ENCODE data around the gene CP.
"Not testable (repeated sequence)": the region's sequence is repeated elsewhere in the genome, so short reads cannot be mapped to it uniquely, and the experiment has no call there.

The CP gene

GRCh38 chr3:149226776-149227175 lies 5.1 kb upstream of the CP start:
- no peak for DNase-seq

GRCh38 chr3:149224736-149225594 lies 3.3 kb upstream of the CP start:
- peak; percentile 43 for DNase-seq

- no peak for DNase-seq
Measured at GRCh38 chr3:149223461-149223820, 1.8 kb upstream of the CP start.

GRCh38 chr3:149219380-149220121 lies 2.1 kb downstream of the CP start:
- DNase-seq, result not testable (repeated sequence)

GRCh38 chr3:149217347-149217746 lies 4.3 kb downstream of the CP start:
- DNase-seq, result no peak

GRCh38 chr3:149216193-149216869 lies 5.3 kb downstream of the CP start:
- DNase-seq, result peak; percentile 44

GRCh38 chr3:149215515-149215914 lies 6.1 kb downstream of the CP start:
- peak; percentile 71 for DNase-seq

- no peak for DNase-seq
Measured at GRCh38 chr3:149214702-149215101, 6.9 kb downstream of the CP start.

- no peak for DNase-seq
Measured at GRCh38 chr3:149212386-149212785, 9.2 kb downstream of the CP start.

- DNase-seq, result no peak
Measured at GRCh38 chr3:149209431-149209830, 12.2 kb downstream of the CP start.

GRCh38 chr3:149207475-149207874 lies 14.2 kb downstream of the CP start:
- no peak for DNase-seq

- DNase-seq, result no peak
Measured at GRCh38 chr3:149204390-149204991, 17.1 kb downstream of the CP start.

GRCh38 chr3:149203758-149204157 lies 17.9 kb downstream of the CP start:
- no peak for DNase-seq

GRCh38 chr3:149199474-149199873 lies 22.2 kb downstream of the CP start:
- DNase-seq, result peak; percentile 37

- no peak for DNase-seq
Measured at GRCh38 chr3:149198611-149199010, 23.0 kb downstream of the CP start.

- DNase-seq, result peak; percentile 32
Measured at GRCh38 chr3:149197669-149198068, 24.0 kb downstream of the CP start.

GRCh38 chr3:149196805-149197592 lies 24.6 kb downstream of the CP start:
- DNase-seq, result peak; percentile 9

- DNase-seq, result no peak
Measured at GRCh38 chr3:149195221-149195620, 26.4 kb downstream of the CP start.

- no peak for DNase-seq
Measured at GRCh38 chr3:149188494-149188893, 33.1 kb downstream of the CP start.

- DNase-seq, result no peak
Measured at GRCh38 chr3:149186721-149187120, 34.9 kb downstream of the CP start.

GRCh38 chr3:149186219-149186618 lies 35.4 kb downstream of the CP start:
- no peak for DNase-seq

- DNase-seq, result no peak
Measured at GRCh38 chr3:149181182-149181581, 40.4 kb downstream of the CP start.
